ENCODE data around the gene PMIS2.

PMIS2 gene

GRCh38 chr19:35633727-35634440, 47.9 kb downstream of the PMIS2 start:
- no peak for DNase-seq (ENCODE audit: low spot score)

GRCh38 chr19:35636651-35637050, 50.7 kb downstream of the PMIS2 start:
- no peak for DNase-seq (ENCODE audit: low spot score)
